ENCODE data around the gene DRD3.

Gene DRD3

DNA sequence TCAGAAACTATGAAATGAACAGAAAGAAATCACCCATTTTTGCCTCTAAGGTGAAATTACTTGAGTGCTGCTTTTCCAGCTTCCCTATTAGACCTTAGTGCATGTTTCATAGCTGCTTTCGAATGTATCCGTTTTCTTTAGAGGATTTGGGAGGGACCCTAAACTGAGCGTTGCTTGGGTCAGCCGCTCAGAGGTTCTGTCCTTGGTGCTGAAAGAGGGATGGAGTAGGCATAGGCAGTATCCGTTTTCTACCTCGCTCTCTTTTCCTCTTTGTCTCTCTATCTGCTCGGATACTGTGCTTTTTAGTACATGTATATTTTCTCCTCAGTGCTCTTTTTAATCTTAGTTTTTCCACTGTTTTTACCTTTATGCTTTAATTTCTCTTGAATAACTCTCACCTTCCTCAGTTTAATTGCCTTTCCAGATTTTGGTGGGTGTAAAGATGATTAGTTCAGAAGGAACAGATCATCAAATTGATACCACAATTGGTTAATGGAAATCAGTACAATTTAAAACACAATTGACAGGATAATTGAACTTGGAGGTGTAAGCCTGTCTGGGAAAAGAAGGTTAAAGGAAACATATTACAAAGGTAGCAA, at the start of gene DRD3:
Gene DRD3 (minus strand): TSS at position 283 of the 599 bp plus-strand sequence. CDS start 7,060 bp downstream, outside the sequence.
- DNase-seq (ENCODE audit: low read depth), result peak; percentile 3

DNA sequence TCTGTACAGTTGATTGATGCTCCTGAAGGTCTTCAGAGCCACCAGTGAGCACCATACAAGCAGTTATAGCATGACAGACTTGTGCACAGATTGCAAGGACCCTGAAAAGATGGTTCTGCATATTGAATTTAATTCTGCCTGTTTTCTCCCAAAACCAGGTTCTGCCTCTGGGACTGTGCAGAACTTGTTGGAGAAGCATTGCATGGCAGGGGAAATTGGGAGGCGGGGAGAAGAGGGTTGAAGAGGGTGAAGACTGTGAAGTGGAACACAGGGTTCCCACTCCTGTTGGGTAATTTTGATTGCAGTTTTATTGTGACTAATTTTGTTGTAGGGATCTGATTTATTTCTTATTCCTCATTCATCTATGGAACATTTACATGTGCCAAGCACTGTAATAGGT, 48.2 kb upstream of the DRD3 start:
- no peak for DNase-seq (ENCODE audit: low read depth)

DNA sequence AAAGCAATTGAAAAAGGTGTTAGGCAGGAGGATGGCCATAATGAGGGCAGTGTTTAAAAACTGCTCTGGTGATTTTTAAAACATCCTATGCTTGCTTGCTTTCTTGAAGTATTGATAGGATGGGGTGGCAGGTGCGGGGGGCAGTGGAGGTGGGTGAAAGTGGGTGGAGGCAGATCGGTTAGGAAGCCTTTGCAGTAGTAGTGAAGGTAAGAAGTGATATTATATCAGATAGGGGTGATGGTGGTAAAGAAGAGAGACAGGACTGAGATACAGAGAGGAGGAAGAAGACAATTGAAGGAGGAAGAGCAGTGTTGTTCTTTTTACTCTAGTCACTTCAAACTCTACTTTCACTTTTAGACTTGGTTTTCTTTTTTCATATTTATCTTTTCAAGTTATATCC, 47.5 kb upstream of the DRD3 start:
- no peak for DNase-seq (ENCODE audit: low read depth)

DNA sequence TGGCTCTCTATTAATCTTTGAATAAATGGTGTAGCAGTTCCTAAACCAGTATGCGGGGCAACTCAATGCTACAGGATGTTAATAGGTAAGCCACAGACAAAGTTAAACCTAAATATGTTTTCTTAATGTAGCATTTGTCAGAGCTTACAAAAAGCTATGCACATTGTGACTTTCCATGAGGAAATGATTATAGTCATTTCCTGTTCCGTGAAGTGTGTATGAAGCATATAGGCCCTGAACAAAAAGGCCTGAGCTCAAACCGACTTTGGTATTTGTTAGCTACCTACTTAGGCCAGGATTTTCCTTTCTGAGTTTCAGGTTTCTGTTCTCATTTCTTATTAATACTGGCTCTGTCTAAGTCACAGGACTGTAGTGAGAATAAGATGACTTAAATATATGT, 44.3 kb upstream of the DRD3 start:
- no peak for DNase-seq (ENCODE audit: low read depth)

DNA sequence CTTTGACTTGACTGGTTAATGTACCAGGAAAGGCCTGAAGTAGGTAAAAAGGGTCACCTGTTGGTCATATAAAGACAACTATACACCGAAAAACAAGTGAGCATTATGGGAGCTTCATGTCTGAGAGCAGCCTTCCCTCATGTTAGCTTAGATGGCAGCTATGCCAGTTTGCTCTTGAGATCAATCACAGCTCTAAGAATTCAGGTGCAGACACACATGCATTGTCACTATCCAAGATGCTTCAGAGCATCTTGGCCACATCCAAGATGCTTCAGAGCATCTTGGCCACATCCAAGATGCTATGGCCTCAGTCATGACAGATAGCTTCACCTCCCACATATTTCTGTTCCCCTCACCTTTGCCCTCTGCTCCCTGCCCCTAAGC, 43.0 kb upstream of the DRD3 start:
- no peak for DNase-seq (ENCODE audit: low read depth)

DNA sequence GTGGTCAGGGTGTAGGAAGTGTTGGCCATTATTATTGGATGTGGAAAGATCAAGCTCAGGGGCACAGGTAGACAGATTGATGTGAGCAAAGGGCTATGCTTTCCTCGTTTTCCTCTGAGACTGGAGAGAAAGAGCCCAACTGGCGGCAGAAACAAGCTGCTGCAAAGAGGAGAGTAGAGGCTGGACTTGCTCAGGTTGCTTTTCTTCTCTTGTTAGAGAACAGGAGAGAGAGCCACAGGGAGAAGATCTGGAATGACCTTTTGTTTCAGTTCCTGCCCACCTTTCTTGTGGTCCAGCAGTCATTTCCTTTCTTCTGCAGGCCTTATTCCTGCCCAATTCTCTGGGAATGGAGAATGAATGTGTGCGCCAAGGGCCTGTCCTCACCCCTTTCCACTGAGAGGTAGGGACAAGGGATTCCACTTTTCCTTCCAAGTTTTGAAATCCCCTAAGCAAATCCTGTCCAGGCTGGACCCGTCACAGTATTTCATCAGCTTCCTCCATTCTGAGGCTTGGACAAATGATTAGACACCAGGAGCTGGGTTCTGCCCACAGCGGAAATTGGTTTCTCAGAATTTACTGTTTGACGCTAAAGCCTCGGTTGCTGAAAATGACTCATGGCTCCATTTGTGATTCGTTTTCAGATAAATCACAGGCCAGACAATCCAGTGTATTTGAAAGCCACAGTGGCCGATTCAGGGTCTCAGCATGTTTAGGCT, 42.5 kb upstream of the DRD3 start:
- DNase-seq (ENCODE audit: low read depth), result no peak

DNA sequence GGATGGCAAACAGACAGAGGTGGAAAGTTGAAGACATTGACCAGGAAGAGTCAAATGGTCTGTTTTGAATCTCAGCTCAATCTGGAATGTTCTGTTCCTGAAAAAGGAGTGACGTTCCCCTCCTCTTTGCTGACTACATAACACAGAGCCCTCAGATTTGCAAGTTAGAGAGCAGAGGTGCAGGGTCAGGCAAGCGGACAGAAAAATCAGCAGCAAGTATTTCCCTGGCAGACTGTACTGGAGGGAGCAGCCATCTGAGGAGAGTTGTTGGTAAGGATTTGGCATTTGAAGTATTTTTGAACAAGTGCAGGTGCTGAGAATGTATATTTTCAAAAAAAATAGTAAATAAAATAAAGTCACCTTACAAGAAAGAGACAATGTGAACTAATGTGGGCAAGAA, 40.9 kb upstream of the DRD3 start:
- DNase-seq (ENCODE audit: low read depth), result no peak

DNA sequence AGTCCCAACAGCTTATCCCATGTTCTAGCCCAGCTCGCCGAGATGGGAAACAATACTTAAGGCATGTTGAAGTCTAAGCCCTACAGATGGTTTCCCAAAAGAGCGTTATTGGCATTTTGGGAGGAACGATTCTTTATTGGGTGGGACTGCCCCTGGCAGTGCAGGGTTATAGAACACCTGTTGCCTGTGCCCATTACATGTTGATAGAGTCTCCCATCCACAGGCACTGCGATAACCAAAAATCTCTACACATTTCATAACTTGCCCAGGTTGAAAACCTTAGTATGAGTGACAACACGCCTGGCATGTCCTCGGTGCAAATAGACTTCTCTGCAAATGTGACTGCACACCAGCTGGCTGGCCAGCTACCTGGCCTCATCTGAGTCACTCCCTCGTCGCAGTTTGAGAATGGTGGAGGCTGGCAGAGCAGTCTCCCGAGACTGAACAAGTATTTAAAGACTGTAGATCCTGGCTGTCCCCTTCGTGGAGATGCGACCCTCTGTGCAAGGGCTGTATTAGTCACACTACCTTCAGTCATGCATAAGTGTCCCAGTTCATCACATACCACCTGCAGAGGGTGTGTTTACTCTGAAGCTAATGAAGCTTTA, 39.8 kb upstream of the DRD3 start:
- DNase-seq (ENCODE audit: low read depth), result no peak

DNA sequence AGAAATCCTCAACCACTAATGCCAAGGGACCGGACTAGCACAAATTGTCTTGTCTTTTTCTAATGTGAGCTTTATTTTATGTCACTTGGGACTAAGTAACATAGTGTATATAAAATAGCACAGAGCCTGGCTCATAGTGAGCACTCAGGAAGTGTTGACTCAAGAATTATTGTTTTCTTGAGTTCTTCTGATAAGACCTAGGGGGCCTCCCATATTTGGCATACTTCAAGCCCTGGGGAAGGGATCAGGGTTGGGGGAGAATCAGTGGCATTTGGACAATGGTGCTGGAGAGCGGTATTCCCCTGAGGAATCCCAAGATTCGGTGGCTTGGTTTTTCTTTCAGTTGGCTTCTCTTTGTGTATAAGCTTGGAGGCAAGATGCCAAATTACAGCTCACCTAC, 39.2 kb upstream of the DRD3 start:
- DNase-seq (ENCODE audit: low read depth), result no peak

DNA sequence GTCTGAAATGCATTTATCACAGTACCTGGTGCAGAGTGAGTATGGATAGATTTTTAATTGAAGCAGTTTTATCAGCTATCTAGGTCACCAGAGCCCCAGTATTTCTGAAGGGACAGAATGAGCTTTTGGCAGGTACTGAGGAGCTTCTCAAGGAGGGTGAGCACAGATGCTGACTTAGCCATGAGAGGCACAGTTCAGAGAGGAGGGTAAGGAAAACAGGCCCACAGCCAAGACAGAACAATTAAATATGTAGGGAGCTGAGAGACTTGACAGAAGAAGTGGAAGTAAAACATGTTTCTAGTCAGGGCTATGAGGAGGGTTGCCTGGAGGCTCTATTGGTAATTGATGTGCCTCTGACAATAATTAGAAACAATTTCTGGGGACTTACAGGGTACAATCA, 38.4 kb upstream of the DRD3 start:
- DNase-seq (ENCODE audit: low read depth), result no peak

DNA sequence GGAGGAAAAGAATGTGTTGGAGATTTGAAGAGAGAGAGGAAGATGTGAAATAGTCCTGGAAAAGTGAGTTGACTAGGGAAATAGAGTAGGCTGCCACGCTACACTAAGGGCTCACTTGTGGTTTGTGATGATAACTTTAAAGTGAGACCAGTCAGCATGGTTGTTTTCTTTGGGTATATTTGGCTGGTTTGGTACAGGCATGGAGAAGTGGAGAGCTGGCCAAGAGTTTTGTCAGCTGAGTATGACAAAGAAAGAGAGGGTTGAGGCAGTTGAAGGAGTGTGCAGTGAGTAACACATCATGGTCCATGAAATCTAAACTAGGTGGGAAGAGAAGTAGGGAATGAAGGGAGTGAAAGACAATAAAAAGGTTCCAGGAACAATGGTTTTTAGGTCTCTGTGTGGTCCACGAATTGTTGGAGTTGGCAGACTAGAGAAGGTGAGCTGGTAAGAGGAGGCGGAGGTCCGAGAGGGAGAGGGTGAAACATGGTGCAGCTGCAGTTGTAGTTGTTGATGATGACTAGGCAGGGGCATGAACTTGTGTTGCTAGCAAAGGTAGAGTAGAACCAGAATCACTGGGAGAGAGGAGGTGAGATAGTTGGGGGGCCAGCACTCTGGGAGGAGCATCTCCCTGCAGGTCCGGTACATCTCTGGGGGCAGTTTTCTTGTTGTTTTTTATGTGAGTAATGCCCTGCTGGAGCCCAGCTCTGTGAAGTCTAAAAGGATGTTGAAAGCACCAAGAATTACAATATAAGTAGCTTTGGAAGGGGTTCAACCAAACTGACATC, 37.5 kb upstream of the DRD3 start:
- DNase-seq (ENCODE audit: low read depth), result no peak

DNA sequence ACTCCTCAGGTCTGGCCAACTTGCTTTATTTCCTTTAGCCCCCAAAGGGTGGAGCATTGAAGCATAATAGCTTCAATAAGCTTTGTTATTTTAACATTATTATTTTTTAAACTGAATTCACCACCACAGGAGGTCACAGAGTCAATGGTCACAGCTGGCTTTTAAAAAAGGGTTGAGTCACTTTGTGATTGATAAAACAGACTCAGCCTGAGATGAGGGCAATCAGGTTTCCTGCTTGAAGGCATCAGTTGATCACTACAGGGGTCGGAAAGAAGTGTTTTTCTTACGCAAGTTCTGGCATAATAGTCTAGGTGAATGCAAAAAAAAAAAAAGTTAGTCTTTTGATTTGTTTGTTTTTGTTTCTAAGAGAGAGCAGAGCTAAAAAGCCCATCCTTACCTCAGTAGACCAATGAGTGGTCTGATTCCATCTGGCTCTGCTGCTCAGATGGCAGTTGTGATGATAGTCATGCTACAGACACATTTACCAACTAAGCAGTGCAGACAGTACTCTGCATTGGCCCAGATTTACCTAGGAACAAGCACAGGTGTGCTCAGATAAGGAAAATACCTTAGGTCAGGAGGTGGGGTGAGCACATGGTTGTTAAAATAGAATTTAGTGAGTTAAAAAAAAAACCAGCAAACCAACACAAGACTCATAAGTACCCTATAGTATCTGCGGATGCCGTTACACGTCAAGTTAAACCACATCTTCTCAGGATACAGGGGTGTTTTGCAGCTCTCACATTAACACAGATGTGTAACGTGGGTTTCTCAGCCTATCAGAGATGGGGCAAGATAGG, 35.9 kb upstream of the DRD3 start:
- DNase-seq (ENCODE audit: low read depth), result no peak

DNA sequence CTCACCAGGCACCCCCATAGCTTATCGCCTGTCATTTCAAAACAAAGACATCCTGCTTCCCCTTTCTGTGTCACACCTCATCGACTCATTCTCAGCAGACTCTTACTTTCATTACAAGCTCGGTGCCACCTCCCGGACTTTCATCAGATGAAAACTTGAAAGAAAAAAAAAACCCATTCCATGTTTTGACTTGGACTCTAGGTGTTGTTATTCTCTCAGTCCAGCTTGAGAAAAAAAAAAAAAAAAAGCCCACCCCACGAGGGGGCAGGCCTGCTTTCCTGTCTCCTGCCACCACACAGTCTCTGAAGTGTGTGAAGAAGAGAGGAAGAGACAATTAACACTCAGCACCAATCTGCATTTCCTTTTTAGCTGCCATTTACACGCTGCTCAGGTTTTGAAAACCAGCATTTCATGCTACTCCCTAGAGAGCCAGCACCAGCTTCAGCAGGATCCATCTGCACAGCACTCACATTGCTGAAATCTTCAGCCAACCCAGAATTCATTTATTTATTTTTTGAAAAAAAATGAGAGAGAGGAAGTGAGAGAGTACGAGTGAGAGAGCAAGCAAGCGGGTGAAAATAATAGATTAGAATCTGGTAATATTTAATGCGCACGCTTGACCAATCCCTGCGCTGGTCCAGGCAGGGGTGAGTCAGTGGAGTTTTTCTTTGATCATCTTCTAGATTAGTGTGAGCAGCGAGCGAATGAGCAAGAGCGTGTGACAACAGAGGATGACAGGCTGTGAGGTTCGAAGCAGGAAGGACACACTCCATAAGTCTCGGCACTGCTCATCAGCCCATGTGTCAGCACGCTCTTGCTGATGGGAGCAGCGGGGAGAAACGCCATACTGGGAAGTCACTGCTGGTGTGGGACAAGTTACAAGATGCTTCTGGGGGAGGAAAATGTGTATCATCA, 35.0 kb upstream of the DRD3 start:
- DNase-seq (ENCODE audit: low read depth), result peak; percentile 5

DNA sequence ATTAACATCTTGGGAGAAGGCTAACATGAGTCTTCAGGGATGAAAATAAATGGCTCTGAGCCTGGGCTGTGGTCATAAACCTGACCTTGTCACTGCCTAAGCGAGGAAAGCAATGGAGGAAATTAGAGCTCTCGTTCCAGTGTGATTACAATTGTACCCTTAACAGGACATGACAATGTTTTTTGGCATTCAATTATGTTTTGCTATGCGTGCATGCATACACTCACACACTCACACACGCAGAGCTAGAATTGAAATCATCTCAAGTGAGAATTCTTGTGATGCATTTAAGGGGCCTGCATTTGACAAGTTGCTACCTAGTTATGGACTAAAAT, 34.4 kb upstream of the DRD3 start:
- no peak for DNase-seq (ENCODE audit: low read depth)

DNA sequence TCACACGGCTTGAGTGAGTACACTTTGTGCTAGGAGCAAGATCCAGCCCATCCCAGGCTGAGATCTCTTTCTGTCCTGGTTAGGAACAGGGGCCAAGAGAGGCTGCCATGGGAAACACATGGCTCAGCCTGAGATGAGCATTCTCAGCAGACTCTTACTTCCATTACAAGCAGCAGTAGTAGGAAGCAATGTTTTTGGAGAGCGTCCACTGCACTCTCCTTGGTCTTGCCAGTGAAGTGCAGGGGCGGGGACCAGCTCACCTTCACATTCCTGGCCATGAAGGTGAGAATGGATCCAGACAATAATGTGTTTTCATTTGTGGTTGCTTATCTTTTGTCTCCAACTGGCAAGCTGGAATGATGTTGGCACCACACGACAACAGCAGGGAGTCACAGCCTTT, 33.8 kb upstream of the DRD3 start:
- no peak for DNase-seq (ENCODE audit: low read depth)

DNA sequence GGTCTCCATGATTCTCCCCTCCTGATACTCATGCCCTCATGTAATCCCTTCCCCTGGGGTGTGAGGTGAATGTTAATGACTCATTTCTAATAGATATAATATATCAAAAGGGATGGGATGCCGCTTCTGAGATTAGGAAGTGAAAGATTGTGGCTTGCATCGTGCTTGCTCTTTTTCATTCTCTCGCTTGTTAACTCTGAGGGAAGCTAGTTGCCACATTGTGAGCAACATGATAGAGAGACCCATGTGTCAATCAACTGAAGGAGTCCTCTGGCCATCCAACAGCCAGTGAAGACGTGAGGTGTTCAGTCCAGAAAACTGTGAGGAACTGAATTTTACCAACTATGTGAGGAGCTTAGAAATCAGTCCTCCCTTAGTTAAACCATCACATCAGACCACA, 28.9 kb upstream of the DRD3 start:
- DNase-seq (ENCODE audit: low read depth), result no peak

DNA sequence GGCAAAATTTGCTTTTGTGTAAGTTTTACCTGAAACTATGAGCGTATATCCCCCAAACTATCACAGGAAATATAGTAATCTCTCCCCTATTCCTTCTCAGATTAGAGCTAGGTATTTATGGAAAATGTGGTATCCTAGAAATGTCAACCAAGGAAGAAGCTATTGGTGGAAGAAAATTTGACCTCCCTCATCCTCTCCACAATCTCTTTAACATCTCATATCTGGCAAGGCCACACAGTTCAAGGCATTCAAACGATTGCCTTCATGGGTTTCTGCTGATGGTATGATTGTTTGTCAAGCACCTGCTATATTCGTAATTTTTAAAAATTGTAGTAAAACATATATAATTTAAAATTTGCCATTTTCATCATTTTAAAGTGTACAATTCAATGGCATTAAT, 27.5 kb upstream of the DRD3 start:
- DNase-seq (ENCODE audit: low read depth), result no peak

DNA sequence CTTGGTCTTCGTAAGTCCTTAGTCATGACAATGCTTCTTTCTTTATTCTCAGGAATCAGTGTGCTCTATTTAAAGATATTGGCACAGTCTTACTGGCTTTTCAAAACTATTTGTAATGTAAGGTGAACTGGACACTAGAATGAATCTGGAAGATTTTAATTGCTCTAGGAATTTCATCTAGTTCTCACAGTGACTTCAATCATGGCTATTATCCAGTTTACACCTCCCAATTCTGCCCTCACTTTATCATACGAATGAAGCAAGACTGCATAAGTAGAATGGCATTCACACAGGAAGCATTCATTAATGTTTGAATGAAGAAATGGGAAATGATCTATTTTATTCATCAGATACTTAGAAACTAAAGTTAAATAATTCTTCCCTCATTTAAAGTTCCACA, 26.7 kb upstream of the DRD3 start:
- no peak for DNase-seq (ENCODE audit: low read depth)

DNA sequence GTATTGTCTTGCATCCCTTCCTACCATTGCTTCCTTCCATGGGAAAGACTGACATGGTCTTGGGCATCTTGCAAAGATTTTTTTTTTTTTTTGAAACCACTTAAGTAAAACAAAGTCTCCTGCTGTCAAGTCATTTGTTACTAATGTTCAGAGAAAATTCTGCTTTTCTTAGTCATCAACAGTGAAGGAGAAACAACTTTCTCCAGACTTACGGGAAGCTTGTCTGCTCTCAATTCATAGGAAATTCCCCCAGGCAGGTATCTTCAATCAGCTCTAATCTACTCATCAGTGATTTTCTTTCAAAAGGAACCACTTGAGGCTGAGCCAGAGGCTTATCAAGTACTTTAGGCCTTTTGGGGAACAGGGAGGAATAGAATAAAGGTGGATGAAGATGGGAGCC, 15.9 kb upstream of the DRD3 start:
- DNase-seq (ENCODE audit: low read depth), result no peak

DNA sequence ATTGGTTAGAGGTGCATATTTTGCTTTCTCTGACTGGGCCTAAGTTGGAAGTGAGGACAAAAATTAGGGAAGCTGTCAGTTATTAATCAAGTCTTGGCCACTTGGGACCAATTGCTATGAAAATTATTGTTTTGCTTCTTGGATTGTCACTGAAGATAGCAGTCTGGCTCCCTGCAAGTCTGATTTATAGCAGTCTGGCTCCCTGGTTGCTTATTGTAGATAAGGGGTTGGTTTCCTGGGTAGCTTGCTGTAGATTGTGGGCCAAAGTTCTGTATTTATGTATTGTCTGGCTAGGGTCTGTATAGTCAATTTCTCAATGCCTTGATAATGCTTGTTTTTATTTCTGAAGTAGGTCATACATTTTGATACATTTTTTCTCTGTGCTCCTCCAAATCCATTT, 13.3 kb upstream of the DRD3 start:
- no peak for DNase-seq (ENCODE audit: low read depth)

DNA sequence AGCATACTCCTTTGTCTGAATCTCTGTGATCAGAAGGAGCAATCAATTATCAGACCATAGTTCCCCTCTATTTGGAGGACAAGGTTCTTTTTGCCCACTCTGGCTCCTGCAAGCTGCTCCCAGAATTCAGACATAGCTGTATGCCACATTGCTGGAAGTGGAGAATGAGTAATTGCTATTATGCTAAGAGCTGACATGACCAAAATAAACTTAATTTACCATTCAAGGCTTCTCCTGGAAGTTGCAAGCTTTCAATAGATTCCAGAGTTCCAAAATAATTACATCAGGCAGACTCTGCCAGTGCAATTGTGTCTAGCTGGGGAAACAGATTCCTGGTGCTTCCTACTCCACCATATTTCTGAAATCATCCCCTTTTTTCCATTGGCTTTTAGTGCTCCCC, 7.6 kb upstream of the DRD3 start:
- no peak for DNase-seq (ENCODE audit: low read depth)
